K562 (cell line): ENCODE data around the gene NCBP2. TPM values are rescaled to one million over a fixed set of nuclear protein-coding genes. Genes with fewer than 3 reads are reported as not detected.
A peak's percentile ranks its signal among the peaks of the same experiment; 100 is the strongest.

Experiments used
- FIP1L1 ChIP-seq: fragments of 200-400 bp; formaldehyde crosslinking; IDR thresholded peaks from 2 replicates; pipeline ENCODE4 v1.6.1; 2018; ENCODE audit warnings: mild to moderate bottlenecking, low read depth, low read length; ENCODE audit not compliant: poor library complexity, severe bottlenecking
- MCM3 ChIP-seq: fragments of 450-650 bp; IDR thresholded peaks from 2 replicates; pipeline ENCODE4 v1.6.1; 2016
- MEF2D ChIP-seq: conservative IDR thresholded peaks from 2 replicates; pipeline ENCODE4 v1.6.1; 2016; ENCODE audit warnings: low read depth, missing genetic modification characterization, missing compliant biosample characterization
- PRPF4 ChIP-seq: fragments of 200-400 bp; formaldehyde crosslinking; IDR thresholded peaks from one replicate; pipeline ENCODE4 v1.6.1; 2017; ENCODE audit warnings: low read length, low read depth, mild to moderate bottlenecking; ENCODE audit not compliant: insufficient read depth, poor library complexity, severe bottlenecking
- RERE ChIP-seq: sonication (generic); formaldehyde crosslinking; IDR thresholded peaks from 2 replicates; pipeline ENCODE4 v1.8.0; 2023; ENCODE audit warnings: missing genetic modification reagents, mild to moderate bottlenecking, borderline replicate concordance
- TEAD4 ChIP-seq, 2 experiments: sonication (generic) in 1 of 2; formaldehyde crosslinking in 1 of 2; IDR thresholded peaks; 2 replicates each; pipeline versions ENCODE4 v1.6.1 to v1.8.0; 2012 to 2022; ENCODE audit warnings: borderline replicate concordance in 1 of 2, inconsistent platforms in 1 of 2, low read length in 1 of 2, mild to moderate bottlenecking in 1 of 2, missing genetic modification reagents in 1 of 2
- ZBTB40 ChIP-seq, 2 experiments: fragments of 450-650 bp in 1 of 2; sonication (generic) in 1 of 2; formaldehyde crosslinking in 1 of 2; IDR thresholded peaks; 2 replicates each; pipeline versions ENCODE4 v1.7.1 to v1.9.0; 2016 to 2022; ENCODE audit warnings: inconsistent platforms in 1 of 2, mild to moderate bottlenecking in 1 of 2, missing genetic modification reagents in 1 of 2
- ZC3H4 ChIP-seq: sonication (generic); formaldehyde crosslinking; IDR thresholded peaks from 2 replicates; pipeline ENCODE4 v1.9.0; 2021; ENCODE audit warnings: missing genetic modification reagents, borderline replicate concordance
- polyA plus RNA-seq, 8 experiments: library from polyadenylated mRNA; depleted of rRNA in 4 of 8; stranded (reverse) in 5 of 8; unstranded in 3 of 8; fragments of >200 nt; fragmentation: Nextera tagmentation in 2 of 8; fragmentation: Illumina TruSeq in 1 of 8; extraction: Ambion mirVana in 2 of 8; extraction: Trizol in 1 of 8; gene quantifications; 2 replicates each; pipeline versions ENCODE4 v1.2.1 to v1.2.3, GENCODE V29; 2011 to 2014; ENCODE audit warnings: inconsistent platforms in 1 of 8, missing spikeins in 1 of 8
- total RNA-seq, 7 experiments: library from RNA; depleted of rRNA in 6 of 7; stranded (reverse); fragments of >200 nt in 6 of 7; fragmentation: Illumina TruSeq in 2 of 7; extraction: Trizol in 2 of 7; gene quantifications; 2 replicates each; pipeline versions ENCODE4 v1.2.1 to v1.2.3, GENCODE V29; 2011 to 2021; ENCODE audit warnings: low replicate concordance in 1 of 7

Gene NCBP2
- total and polyA plus RNA-seq, 9 of the 15 experiments (the other 6 are each of a cell fraction or from before 2014, with no cell fraction given): 56.4 to 102 (median 82.3) TPM

- no peak for TF ChIP-seq ZBTB40 (IDR thresholded peaks at IDR 0.05)
- TF ChIP-seq ZBTB40 (CRISPR knock-in tag; IDR thresholded peaks at IDR 0.05): no peak
- TF ChIP-seq ZC3H4 (CRISPR knock-in tag): no peak
- TF ChIP-seq TEAD4 (IDR thresholded peaks at IDR 0.05; ENCODE audit: low read length): peak; percentile 99
- TF ChIP-seq TEAD4 (CRISPR knock-in tag; IDR thresholded peaks at IDR 0.05; ENCODE audit: borderline replicate concordance): no peak
- TF ChIP-seq MEF2D: no peak
- no peak for TF ChIP-seq FIP1L1
- no peak for TF ChIP-seq MCM3
- 0 out of 2 replicates have a peak, but pooled peaks have one; percentile 9 for TF ChIP-seq RERE (CRISPR knock-in tag)
- TF ChIP-seq PRPF4: no peak
Observed at GRCh38 chr3:196988241-196989029, 46.1 kb upstream of the NCBP2 start (continued).
